Measurements from ENCODE around the gene ADAT1.

Gene ADAT1

GRCh38 chr16:75660321-75660720 lies 37.2 kb upstream of the ADAT1 start:
- Histone ChIP-seq H3K27ac (replicated peaks) (no peak overlapping the region), H3K27me3 (ENCODE audit: insufficient read depth, poor library complexity, severe bottlenecking) (no peaks in the 10 kb centered on the region), H3K4me3 (replicated peaks; ENCODE audit: insufficient read depth, low read length) (no peak overlapping the region)
- no peak for DNase-seq (ENCODE audit: low read depth in 1 of 2, low spot score in 1 of 2)
- TF ChIP-seq REST (IDR thresholded peaks at IDR 0.05; ENCODE audit: insufficient replicate concordance, low read depth): no peak

- DNase-seq (ENCODE audit: low read depth in 1 of 2, low spot score in 1 of 2): no peak
- Histone ChIP-seq H3K27ac (replicated peaks) (no peak overlapping the region), H3K4me3 (replicated peaks; ENCODE audit: insufficient read depth, low read length) (no peak overlapping the region), H3K27me3 (ENCODE audit: insufficient read depth, poor library complexity, severe bottlenecking) (no peaks in the 10 kb centered on the region)
- TF ChIP-seq SPI1 (IDR thresholded peaks at IDR 0.05; ENCODE audit: borderline replicate concordance, low read depth): no peak
Measured at GRCh38 chr16:75658175-75658574, 35.1 kb upstream of the ADAT1 start.

GRCh38 chr16:75653922-75654321 lies 30.8 kb upstream of the ADAT1 start:
- Histone ChIP-seq H3K27ac (replicated peaks) (no peak overlapping the region), H3K4me3 (replicated peaks; ENCODE audit: insufficient read depth, low read length) (no peak overlapping the region), H3K27me3 (ENCODE audit: insufficient read depth, poor library complexity, severe bottlenecking) (no peaks in the 10 kb centered on the region)
- TF ChIP-seq POLR2AphosphoS5 (IDR thresholded peaks at IDR 0.05; ENCODE audit: low read depth) (no peak), REST (IDR thresholded peaks at IDR 0.05; ENCODE audit: insufficient replicate concordance, low read depth) (no peak), CTCF (IDR thresholded peaks at IDR 0.05; ENCODE audit: insufficient read depth, low read length) (no peak)
- DNase-seq (ENCODE audit: low read depth in 1 of 2, low spot score in 1 of 2): no peak

GRCh38 chr16:75648265-75649076 lies 25.4 kb upstream of the ADAT1 start:
- peak overlapping the region; percentile 99 for H3K4me3 ChIP-seq (replicated peaks; ENCODE audit: insufficient read depth, low read length)
- peak overlapping the region; percentile 92 for H3K27ac ChIP-seq (replicated peaks)
- no peaks in the 10 kb centered on the region for H3K27me3 ChIP-seq (ENCODE audit: insufficient read depth, poor library complexity, severe bottlenecking)
- DNase-seq (ENCODE audit: low read depth in 1 of 2, low spot score in 1 of 2): peak; percentile 35 to 78
- TF ChIP-seq GABPA (IDR thresholded peaks at IDR 0.05; ENCODE audit: low read depth): no peak
- TF ChIP-seq POLR2AphosphoS5 (IDR thresholded peaks at IDR 0.05; ENCODE audit: low read depth): no peak
- TF ChIP-seq SPI1 (IDR thresholded peaks at IDR 0.05; ENCODE audit: borderline replicate concordance, low read depth): no peak
- peak; percentile 19 for TF ChIP-seq REST (IDR thresholded peaks at IDR 0.05; ENCODE audit: insufficient replicate concordance, low read depth)
